GM23338 (cell line): ENCODE measurements around the gene ZFC3H1.

ENCODE experiments used
- EZH2 ChIP-seq: fragments of 200-600 bp; sonication (generic); IDR thresholded peaks from one replicate; pipeline ENCODE4 v1.8.0; 2017; ENCODE audit warnings: antibody characterized with exemption, mild to moderate bottlenecking, low read depth; ENCODE audit not compliant: unreplicated experiment
- POLR2AphosphoS5 ChIP-seq: IDR thresholded peaks from 2 replicates; pipeline ENCODE4 v1.6.1; 2016; ENCODE audit warnings: antibody characterized with exemption, low read depth

DNA sequence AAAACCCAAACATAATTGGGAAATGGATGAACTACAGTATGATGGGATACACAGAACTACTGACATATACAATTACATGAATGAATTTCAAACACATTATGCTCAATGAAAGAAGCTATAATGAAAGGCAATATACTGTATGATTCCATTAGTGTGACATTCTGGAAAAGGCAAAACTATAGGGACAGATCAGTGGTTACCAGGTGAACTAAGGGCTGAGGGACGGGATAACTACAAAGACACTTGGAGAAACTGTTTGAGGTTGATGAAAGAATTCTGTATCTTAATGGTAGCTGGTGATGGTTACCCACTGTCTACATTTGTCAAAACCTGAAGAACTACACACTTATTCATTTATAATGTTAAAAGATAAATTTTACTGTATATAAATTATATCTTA lies 7.7 kb downstream of the ZFC3H1 start:
- TF ChIP-seq EZH2: no peak
- no peak for TF ChIP-seq POLR2AphosphoS5
